D341Med (cell line): Measurements from ENCODE around the gene ACTN3.
"Not testable (repeated sequence)": the region's sequence is repeated elsewhere in the genome, so short reads cannot be mapped to it uniquely, and the experiment has no call there.

Source experiments
- DNase-seq: peaks from one replicate; pipeline ENCODE4 v3.0.0; 2012; ENCODE audit warnings: low spot score

The ACTN3 gene

DNA sequence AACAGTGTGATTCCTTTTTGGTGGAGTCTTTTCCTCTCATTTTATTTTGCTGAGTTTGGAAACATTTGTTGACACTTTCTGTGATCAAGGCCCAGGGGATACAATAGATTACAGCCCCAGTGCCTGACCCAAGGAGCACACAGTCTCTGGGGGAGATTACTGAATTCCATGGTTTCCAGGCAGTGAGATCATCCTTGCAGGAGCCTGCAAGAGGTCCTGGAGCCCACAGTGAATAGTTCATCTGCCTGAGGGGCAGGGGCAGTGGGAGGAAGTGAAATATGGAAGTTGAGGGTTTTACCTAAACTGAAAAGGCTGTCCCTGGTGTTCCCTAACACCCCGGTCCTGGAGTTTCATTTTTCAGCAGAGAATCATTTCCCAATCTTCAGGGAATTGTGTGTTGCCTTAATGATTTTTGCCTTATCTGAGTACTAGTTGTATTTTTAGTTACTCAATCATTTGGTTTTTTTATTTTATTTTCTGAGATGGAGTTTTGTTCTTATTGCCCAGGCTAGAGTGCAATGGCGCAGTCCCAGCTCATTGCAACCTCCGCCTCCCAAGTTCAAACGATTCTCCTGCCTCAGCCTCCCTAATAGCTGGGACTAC, 54.0 kb downstream of the ACTN3 start:
- DNase-seq = no peak

- DNase-seq = no peak
Measured at GRCh38 chr11:66603072-66603471, 56.4 kb downstream of the ACTN3 start.

GRCh38 chr11:66604155-66604554, 57.5 kb downstream of the ACTN3 start:
- DNase-seq = no peak

DNA sequence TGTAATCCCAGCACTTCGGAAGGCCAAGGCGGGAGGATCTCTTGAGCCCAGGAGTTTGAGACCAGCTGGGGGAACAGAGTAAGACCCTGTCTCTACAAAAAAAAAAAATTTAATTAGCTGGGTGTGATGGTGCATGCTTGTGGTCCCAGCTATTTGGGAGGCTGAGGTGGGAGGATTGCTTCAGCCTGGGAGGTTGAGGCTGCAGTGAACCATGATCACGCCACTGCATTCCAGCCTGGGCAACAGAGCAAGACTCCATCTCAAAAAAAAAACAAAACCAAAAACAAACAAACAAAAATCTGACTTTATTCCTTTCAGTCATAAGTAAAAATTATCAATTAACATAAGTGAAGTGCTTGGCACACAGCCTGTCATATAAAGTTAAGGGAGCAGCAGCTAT, 59.9 kb downstream of the ACTN3 start:
- DNase-seq = not testable (repeated sequence)

GRCh38 chr11:66607126-66607834, 60.6 kb downstream of the ACTN3 start:
- DNase-seq = no peak

- DNase-seq = peak; percentile 48
Measured at GRCh38 chr11:66609721-66610617, 63.3 kb downstream of the ACTN3 start.

GRCh38 chr11:66612458-66612857, 65.8 kb downstream of the ACTN3 start:
- DNase-seq = no peak
